NOMO-1 treated with DMSO at 0.1 percent for 48 hours (cell line): ENCODE measurements around the gene KIF27.
"Not testable (repeated sequence)": the region's sequence is repeated elsewhere in the genome, so short reads cannot be mapped to it uniquely, and the experiment has no call there.

Source experiments
- DNase-seq: peaks from one replicate; lab custom pipeline; 2025; ENCODE audit not compliant: unreplicated experiment; lab: John Stamatoyannopoulos, UW

KIF27 gene

GRCh38 chr9:83932011-83932410 is 10.8 kb upstream of the KIF27 start:
- no peak for DNase-seq

GRCh38 chr9:83930881-83931280 is 9.6 kb upstream of the KIF27 start:
- peak; percentile 35 for DNase-seq

GRCh38 chr9:83927591-83927990 is 6.4 kb upstream of the KIF27 start:
- DNase-seq = no peak

GRCh38 chr9:83920469-83920926 is 734 bp downstream of the KIF27 start:
- no peak for DNase-seq

- no peak for DNase-seq
These were observed 2.1 kb downstream of the KIF27 start for GRCh38 chr9:83919111-83919510.

GRCh38 chr9:83912194-83912593 is 9.0 kb downstream of the KIF27 start:
- DNase-seq = peak; percentile 32

GRCh38 chr9:83906144-83906543 is 15.1 kb downstream of the KIF27 start:
- no peak for DNase-seq

- not testable (repeated sequence) for DNase-seq
These were observed 20.6 kb downstream of the KIF27 start for GRCh38 chr9:83900615-83901014.

GRCh38 chr9:83894301-83894700 is 26.9 kb downstream of the KIF27 start:
- DNase-seq = not testable (repeated sequence)

GRCh38 chr9:83886498-83886897 is 34.7 kb downstream of the KIF27 start:
- DNase-seq = not testable (repeated sequence)

- not testable (repeated sequence) for DNase-seq
These were observed 35.5 kb downstream of the KIF27 start for GRCh38 chr9:83885559-83886240.

GRCh38 chr9:83881687-83882408 is 39.4 kb downstream of the KIF27 start:
- not testable (repeated sequence) for DNase-seq

GRCh38 chr9:83875559-83875958 is 45.7 kb downstream of the KIF27 start:
- not testable (repeated sequence) for DNase-seq

GRCh38 chr9:83849895-83850294 is 71.3 kb downstream of the KIF27 start:
- not testable (repeated sequence) for DNase-seq

GRCh38 chr9:83837070-83837643 is 84.1 kb downstream of the KIF27 start:
- not testable (repeated sequence) for DNase-seq

GRCh38 chr9:83830426-83831071 is 90.7 kb downstream of the KIF27 start:
- not testable (repeated sequence) for DNase-seq

- DNase-seq = not testable (repeated sequence)
These were observed 96.1 kb downstream of the KIF27 start for GRCh38 chr9:83824986-83825623.

- DNase-seq = peak; percentile 17
These were observed 103.6 kb downstream of the KIF27 start, which contains the start of gene GKAP1 for GRCh38 chr9:83817356-83818278. Gene GKAP1, minus strand, starts transcription at chr9:83817769. Its CDS starts 11,252 bp downstream, at chr9:83806517.

- DNase-seq = not testable (repeated sequence)
These were observed 104.2 kb downstream of the KIF27 start for GRCh38 chr9:83817011-83817355.

- DNase-seq = not testable (repeated sequence)
These were observed 106.1 kb downstream of the KIF27 start for GRCh38 chr9:83815120-83815519.
